Heart left ventricle (tissue), 13 donors: ENCODE results near the gene PUS7.
"Not testable (repeated sequence)": the region's sequence is repeated elsewhere in the genome, so short reads cannot be mapped to it uniquely, and the experiment has no call there.

Experiments used
- CTCF ChIP-seq, 12 donors: fragments of 200-600 bp; sonication (generic) in 4 of 12; IDR thresholded peaks; one replicate each; pipeline versions ENCODE4 v1.5.0 to v1.8.0; 2018 to 2022; ENCODE audit warnings: antibody characterized with exemption in 12 of 12, mild to moderate bottlenecking in 5 of 12
- POLR2A ChIP-seq, 2 donors: fragments of 450-650 bp; IDR thresholded peaks; one replicate each; pipeline ENCODE4 v1.6.1; 2017; ENCODE audit warnings: antibody characterized with exemption in 2 of 2, mild to moderate bottlenecking in 2 of 2, moderate library complexity in 2 of 2
- donor health status: ischemic (EF 13 %, LVEDD 7.1; RV severe dilation, severe dysfunction).
- donor health status: DM: no; HTN: yes; CAD: no.
- donor health status: DM: no; HTN: no; CAD: no.
- donor health status: ischemic (EF 25% LVEDD 6.9; RV normal size, moderate dysfunction).
- donor health status: ischemic (EF 25% LVEDD 5.7; RV mildly dilated, moderate dysfunction).
- donor health status: ischemic (EF 35%, LVEDD 5.7; RV mildly dilated, moderate dysfunction).
- donor health status: nonischemic (EF 11% LVEDD 7.7; RV severe dilation, severe dysfunction).
- donor health status: DM: yes; HTN: yes; CAD: no.
- donor health status: PGD.
- donor health status: ischemic (EF 29% LVEDD 5.4; RV normal size, mild dysfunction).
- donor health status: nonischemic (EF 23%, LVEDD 6.1; RV moderate dilation, normal function).

DNA sequence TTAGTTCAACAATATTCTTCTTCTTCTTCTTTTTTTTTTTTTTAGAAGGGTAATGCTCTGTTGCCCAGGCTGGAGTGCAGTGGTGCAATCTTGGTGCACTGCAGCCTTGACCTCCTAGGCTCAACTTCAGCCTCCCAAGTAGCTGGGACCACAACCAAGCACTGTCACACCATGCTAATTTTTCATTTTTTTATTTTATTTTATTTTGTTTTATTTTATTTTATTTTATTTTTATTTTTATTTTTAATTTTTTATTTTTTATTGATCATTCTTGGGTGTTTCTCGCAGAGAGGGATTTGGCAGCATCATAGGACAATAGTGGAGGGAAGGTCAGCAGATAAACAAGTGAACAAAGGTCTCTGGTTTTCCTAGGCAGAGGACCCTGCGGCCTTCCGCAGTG, 112.3 kb downstream of the PUS7 start:
- TF ChIP-seq CTCF, POLR2A (IDR thresholded peaks at IDR 0.05): not testable (repeated sequence)
